HG02970 (cell line): ENCODE results near the gene C1QTNF12.

Source experiments
- ATAC-seq: cut with Tn5 transposase; IDR thresholded peaks from one replicate; pipeline ENCODE4 v1.9.1; 2021; ENCODE audit warnings: mild to moderate bottlenecking, moderate library complexity, moderate number of reproducible peaks; ENCODE audit not compliant: unreplicated experiment, low FRiP score

Gene C1QTNF12

DNA sequence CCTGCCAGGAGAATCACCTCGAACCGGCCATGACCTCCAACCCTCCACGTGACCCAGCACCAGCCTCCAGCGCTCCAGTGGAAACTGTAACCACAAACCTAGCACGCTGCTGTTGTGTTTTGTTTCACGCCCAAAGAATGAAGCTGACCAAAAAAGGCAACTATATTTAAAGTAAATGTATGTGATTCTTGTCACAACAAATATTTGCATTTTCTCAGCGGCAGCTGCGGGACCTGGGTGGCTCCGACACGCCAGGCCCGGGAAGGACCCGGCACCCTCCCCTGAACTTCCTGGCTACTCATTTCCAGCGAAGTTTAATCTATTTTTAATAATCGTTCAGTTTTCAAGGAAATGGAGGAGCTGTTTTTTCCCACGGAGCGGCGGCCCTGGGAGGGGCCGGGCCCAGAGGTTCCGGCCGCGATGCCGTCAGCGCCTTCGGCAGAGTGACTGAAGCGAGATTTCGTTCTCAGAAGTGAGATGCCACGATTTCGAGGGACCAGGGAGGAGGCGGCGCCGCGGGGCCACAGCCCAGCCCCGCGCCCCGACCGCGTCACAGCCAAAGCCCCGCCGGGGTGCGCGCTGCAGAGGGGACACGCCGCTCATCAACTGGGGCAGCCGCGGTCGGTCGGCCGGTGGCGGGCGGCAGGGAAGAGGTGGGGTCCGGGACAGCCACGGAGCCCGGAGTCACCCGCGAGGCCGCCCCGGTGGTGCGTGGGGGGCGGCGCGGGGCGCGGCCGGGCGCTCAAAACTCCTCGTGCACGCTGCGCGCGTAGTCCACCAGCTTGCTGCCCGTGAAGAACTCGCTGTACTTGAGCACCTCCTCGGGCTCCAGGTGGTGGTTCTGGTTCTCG lies 29.5 kb downstream of the C1QTNF12 start:
- no peak for ATAC-seq

DNA sequence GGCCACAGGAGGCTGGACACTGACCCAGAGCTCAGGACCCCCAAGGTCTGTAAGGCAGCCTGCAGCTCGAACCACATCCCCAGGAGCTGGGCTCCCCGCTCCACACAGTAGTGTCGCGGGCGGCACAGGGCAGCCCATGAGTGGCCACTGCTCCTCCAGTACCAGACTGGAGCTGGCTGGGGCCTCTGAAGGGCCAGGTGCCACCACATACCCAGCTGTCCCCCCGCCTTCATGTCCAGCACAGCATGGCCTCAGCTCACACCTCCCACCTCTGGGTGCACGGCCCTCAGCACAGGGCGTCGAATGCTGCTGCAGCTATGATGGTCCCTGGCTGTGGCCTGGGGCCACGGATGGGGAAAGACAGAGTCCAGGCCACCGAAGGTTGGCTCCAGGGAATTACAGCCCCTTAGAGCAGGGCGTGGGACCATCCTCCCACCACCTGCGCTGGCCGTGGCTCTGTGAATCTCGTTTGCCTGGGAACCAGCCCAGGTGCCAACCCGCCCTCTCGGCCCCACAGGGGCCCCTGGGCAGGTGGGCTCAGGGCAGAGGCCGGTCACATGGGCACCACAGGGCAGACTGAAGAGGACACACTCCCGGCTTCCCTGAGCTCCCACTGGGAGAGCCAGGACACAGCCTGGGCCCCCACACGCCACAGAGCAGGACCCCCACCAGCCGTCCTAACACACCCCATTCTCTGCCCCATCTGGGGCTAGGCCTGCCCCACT lies 30.5 kb downstream of the C1QTNF12 start:
- no peak for ATAC-seq

- ATAC-seq = no peak
Observed at GRCh38 chr1:1215080-1215676, 31.3 kb downstream of the C1QTNF12 start.

DNA sequence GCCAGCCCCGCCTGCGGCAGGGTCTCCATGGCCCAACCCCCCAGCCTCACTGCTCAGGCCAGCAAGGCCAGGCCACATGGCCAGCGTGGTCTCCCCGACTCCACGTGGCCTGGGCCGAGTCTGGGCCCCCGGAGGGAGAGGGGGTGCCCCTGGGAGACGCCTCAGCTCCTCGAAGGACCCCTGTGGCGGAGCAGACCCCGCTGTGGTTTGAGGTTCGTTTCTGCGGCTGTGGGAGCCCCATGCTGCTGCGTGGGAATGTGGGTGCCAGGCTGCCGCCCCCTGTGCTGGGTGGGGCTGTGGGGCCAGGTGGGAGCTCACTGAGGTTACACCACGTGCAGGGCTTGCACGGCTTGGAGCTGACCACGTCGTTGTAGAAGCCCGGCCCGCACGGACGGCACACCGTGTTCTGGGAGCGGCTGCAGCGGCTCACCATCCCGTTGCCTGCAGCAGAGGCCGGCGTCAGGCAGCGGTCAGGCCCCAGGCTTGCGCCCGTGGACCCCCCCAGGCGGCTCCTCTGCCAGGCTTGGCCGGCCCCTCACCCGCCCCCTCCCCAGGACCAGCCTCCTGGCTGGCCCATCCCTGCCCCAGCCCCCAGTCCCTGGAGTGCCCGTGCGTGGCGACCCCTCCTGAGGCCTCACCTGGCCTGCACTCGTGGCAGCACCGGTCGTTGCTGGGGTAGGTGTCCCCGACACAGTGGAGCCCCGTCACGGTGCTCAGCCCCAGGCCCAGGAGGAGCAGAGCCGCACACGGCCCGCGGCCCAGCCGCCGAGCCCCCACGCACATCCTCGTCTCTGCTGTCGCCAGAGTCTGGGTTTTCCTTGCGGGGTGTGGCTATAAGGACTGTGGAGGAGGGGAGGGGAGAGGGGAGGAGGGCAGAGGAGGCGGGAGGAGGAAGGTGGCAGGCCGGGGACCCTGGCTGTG lies 32.9 kb downstream of the C1QTNF12 start, which contains the start of gene TNFRSF4:
TNFRSF4 (minus strand) TSS at position 809 of the 921 bp plus-strand sequence; CDS start at position 783, 26 bp downstream.
- ATAC-seq = no peak

- ATAC-seq = no peak
Observed at GRCh38 chr1:1212780-1213344, 33.7 kb downstream of the C1QTNF12 start.

DNA sequence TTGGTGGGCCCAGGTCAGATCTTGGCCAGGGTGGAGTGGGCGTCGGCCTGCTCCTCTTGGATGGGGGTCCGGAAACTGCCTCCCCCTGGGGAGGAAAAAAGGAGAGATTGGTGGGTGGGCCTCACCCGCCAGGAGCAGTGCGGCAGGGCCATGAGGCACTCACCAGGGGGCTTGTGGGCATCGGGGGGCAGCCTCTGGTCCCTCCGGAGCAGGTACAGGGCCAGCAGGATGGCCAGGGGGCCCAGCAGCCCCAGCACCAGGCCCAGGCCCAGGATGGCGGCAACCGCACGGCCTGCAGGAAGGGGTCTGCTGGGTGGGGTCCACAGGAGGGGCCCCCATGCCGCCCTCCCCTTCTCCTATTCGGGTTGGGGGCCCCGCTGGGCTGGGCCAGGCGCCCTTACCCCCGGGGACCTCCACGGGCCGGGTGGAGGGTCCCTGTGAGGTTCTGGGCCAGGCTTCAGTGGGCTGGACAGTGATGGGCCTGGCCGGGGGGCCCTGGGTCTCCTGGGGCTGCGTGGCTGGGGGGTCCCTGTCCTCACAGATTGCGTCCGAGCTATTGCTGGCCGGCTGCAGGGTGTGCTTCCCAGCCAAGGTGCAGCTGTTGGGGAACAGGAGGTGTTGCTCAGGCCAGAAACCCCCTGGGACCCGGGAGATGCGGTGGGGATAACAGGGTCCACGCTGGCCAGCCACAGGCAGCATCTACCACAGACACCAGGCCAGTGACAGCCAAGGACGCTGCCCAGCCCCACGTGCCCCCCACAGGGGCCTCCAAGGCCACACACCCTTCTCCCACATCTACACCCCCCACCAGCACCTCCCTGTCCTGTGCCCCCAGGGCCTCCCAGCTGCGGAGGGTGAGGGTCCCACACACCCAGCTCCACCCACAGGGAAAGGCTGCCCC lies 34.7 kb downstream of the C1QTNF12 start:
- no peak for ATAC-seq

- ATAC-seq = no peak
Observed at GRCh38 chr1:1210726-1211540, 35.6 kb downstream of the C1QTNF12 start.

- ATAC-seq = no peak
Observed at GRCh38 chr1:1208713-1209433, 37.6 kb downstream of the C1QTNF12 start.

DNA sequence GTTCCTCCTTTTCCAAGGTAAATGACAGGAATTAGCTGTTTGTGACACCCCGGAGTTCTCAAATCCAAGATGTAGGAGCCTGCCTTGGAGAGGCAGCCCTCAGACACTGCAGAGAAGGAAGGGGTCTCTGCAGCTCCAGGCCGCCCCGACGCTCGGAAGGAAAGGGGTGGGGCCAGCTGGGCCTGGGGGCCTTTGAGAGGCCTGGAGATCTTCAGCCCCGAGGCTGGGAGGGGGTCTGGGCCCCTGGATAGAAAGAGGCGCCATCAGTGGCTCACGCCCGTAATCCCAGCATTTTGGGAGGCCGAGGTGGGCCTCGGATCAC lies 39.0 kb downstream of the C1QTNF12 start:
- ATAC-seq = no peak

- ATAC-seq = no peak
Observed at GRCh38 chr1:1206966-1207531, 39.5 kb downstream of the C1QTNF12 start.

GRCh38 chr1:1206376-1206965 lies 40.1 kb downstream of the C1QTNF12 start, which contains the start of gene TNFRSF18:
Gene TNFRSF18 (minus strand): TSS chr1:1206592. CDS start chr1:1206571, 21 bp downstream.
- no peak for ATAC-seq

DNA sequence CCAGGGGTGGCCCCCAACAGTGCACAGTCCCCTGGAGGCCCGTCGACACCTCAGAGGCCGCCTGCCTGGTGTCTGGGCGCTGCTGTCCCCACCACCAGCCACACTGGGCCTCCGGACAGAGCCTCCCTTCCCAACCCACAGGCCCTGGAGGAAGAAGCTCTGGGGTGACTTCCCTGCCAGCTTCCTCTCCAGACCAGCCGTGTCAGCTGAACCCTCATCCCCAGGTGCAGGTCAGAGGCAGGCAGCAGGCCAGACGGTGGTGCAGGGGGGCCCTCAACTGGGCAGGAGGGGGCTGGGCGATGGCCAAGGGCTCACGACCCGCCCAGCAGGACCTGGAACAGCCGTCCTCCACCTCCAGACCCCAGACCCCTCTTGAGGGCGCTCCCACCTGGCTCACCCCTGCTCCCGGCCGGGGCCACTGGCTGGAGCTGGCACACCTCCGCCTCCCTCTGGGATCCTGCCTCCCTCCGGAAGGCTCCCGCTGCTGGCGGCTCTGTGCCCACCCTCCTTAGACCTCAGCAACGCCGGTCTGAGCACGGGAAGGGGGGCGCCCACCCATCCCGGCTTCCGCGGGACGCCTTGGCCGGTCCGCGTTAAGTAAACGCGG lies 40.6 kb downstream of the C1QTNF12 start:
- no peak for ATAC-seq

DNA sequence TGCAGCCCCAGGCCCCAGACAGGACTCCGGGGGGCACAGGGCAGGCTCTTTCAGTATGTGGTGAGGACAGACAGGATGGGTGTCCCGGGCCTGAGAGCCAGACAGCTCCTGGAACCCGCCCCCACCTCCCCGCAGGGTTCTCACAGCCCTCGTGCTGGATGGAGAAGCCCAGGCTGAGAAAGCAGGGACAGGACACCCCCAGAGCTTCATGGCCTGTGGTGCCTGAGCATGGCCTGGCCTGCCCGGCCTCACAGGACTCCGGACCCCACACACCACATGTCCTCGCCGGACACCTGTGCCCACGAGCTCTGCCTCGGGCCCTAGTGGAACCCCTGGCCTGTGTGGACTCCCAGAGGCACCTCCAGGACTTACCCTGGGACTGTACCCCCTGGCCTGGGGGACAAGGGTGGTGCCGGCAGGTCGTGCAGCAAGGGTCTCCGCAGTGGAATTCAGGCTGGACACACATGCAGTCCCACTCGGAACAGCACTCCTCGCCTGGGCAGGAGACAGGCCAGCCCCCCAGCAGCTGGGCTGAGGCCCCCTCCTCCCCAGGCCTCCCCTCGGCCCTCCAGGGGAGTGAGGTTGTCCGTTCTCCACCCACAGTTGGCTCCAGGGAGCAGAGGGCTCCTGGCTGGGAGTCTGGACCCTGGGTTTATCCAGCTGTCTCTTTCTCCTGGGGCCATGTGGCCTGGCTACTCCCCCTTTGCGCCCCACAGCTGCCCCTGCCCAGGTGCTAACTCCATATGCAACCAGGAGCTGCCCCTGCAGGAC lies 41.3 kb downstream of the C1QTNF12 start:
- no peak for ATAC-seq

DNA sequence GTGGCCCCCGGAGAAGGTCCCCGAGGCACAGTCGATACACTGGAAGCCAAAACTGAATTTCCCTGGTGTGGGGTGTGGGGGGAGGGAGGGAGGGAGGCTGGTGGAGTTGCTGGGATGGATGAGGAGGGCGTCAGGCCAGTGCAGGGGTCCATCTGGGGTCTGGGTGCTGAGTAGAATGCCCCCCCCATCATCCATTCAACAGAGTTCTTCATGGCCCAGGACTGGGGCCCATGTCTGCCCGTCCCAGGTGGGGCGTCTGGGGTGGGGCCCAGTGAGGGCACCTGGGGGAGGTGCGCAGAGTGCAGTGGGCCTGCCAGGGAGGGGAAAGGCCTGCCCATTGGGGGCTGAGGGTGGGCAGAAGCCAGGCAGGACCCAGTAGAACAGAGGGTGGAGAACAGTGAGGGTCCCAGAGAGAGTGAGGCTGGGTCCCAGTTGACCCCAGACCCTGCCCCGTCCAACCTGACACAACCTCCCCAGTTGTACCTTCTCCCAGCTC lies 42.0 kb downstream of the C1QTNF12 start:
- ATAC-seq = no peak
